Measurements from ENCODE around the gene NKX6-2.
"Not testable (repeated sequence)": the region's sequence is repeated elsewhere in the genome, so short reads cannot be mapped to it uniquely, and the experiment has no call there.

The NKX6-2 gene

DNA sequence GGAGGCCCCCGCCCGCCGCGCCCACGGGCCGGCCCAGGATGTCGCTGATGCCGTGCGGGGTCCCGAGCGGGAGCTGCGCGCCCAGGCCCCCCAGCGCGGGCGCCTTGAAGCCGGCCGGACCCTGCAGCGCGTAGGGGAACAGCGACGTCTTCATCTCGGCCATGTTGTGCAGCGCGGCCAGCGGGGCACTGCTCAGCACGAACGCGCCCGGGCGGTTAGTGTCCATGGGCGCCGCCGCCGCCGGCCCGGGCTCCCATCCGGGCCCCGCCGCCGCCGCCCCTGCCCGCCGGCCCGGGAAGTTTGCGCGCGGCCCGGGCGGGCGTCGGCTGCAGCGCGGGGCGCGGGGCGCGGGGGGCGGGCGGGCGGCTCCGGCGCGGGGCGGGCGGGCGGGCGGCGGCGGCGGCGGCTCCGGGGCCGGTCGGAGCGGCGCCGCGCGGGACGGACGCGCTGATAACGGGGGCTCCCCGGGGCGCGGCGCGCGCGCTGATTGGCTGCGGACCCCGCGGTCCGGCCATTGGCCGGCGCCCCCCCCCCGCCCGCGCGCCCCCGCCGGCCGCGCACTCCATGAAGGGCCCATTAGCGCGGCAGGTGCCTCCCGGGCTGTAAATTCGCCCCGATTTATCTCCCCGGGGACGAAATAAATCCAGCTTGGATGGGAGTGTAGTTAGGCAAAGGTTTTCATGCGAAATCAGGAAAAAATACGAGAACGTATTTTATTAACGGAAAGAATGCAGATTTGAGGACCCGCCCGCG, at the start of gene NKX6-2:
Gene NKX6-2, minus strand, starts transcription at position 425 of the 753 bp plus-strand sequence. Its CDS starts 199 bp downstream, at position 226.
- DNase-seq (ENCODE audit: low read depth in 1 of 2, low spot score in 1 of 2), result no peak

DNA sequence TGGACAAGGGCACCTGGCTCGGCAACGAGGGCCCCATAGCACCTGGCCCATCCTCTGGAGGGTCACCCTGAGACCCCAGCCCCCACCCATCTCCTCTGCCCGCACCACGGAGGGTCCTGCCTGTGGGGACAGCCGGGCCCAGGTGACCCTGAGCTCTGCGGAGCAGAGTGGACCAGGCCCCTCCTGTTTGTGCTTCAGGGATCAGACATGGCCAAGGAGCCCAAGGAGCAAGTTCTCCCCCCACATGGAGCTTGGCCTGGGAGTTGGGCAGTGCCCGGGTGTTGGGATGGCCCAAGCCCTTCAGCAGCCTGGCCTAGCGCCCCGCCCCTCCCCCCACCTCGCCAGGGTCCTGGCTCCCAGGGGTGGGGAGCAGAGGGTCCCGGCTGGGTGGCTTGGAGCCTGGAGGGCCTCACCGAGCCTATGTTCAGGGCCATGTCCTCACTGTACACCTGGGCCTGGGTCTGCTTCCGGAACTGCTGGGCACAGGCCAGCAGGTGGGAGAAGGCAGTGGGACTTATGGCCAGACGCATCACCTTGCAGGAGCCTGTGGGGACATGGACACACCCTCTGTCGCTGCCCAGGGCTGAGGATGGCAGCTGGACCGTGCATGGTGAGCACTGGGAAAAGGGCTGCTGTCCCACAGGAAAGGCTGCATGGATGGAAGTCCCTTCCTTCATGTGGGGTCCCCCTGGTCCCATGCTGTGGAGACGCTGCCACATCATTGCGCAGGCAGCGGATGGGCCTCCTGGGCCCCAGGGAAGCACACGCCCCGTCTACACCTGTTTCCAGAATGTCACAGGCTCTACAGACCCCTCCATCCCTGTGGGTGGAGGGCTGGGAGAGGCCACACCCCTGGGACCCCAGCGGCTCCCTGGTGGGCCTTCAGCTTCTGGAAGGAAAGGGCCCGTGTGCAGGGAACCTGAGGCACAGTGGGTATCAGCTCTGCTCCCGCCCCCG, 49.2 kb upstream of the NKX6-2 start:
- no peak for DNase-seq (ENCODE audit: low read depth in 1 of 2, low spot score in 1 of 2)

GRCh38 chr10:132834311-132834761, 48.4 kb upstream of the NKX6-2 start:
- no peak for DNase-seq (ENCODE audit: low read depth in 1 of 2, low spot score in 1 of 2)

GRCh38 chr10:132833421-132834111, 47.6 kb upstream of the NKX6-2 start:
- no peak for DNase-seq (ENCODE audit: low read depth in 1 of 2, low spot score in 1 of 2)

GRCh38 chr10:132832186-132832969, 46.4 kb upstream of the NKX6-2 start:
- DNase-seq (ENCODE audit: low read depth in 1 of 2, low spot score in 1 of 2), result no peak

DNA sequence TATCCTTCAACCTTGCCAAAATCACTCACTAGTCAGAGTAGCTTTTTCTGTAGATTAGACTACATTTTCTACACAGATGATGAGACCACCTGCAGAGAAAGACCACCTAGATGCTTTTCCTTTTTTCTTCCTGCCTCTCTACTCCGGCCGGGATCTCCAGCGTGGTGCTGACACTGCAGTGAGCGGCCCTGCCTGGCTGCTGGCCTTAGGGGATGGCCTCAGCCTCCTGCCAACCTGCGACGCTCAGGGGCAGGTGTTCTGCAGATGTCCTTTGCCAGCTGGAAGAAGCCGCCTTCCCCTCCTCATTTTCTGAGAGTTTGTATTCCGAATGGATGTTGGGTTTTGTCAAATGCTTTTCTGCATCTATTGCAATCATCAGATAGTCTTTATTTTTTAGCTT, 43.5 kb upstream of the NKX6-2 start:
- no peak for DNase-seq (ENCODE audit: low read depth in 1 of 2, low spot score in 1 of 2)

DNA sequence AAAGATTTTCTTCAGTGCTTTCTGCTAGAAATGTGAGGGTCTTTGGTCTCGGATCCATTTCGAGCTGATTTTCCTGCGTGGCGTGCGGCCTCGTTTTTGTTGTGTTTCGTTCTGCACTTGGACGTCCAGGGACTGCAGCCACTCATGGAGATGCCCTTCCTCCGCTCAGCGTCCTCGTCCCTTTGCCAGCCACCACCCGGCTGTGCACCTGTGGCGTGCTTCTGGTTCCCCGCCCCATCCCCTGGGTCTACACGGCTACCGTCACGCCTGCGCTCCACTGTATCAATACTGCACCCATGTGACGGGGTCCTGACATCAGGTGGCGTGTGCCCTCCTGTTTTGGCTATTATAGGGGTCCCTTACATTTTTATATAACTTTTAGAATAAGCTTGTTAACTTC, 42.7 kb upstream of the NKX6-2 start:
- no peak for DNase-seq (ENCODE audit: low read depth in 1 of 2, low spot score in 1 of 2)

GRCh38 chr10:132827861-132828539, 42.1 kb upstream of the NKX6-2 start:
- DNase-seq (ENCODE audit: low read depth in 1 of 2, low spot score in 1 of 2), result no peak

GRCh38 chr10:132827423-132827789, 41.5 kb upstream of the NKX6-2 start:
- no peak for DNase-seq (ENCODE audit: low read depth in 1 of 2, low spot score in 1 of 2)

GRCh38 chr10:132826524-132827422, 40.8 kb upstream of the NKX6-2 start:
- DNase-seq (ENCODE audit: low read depth in 1 of 2, low spot score in 1 of 2), result no peak

DNA sequence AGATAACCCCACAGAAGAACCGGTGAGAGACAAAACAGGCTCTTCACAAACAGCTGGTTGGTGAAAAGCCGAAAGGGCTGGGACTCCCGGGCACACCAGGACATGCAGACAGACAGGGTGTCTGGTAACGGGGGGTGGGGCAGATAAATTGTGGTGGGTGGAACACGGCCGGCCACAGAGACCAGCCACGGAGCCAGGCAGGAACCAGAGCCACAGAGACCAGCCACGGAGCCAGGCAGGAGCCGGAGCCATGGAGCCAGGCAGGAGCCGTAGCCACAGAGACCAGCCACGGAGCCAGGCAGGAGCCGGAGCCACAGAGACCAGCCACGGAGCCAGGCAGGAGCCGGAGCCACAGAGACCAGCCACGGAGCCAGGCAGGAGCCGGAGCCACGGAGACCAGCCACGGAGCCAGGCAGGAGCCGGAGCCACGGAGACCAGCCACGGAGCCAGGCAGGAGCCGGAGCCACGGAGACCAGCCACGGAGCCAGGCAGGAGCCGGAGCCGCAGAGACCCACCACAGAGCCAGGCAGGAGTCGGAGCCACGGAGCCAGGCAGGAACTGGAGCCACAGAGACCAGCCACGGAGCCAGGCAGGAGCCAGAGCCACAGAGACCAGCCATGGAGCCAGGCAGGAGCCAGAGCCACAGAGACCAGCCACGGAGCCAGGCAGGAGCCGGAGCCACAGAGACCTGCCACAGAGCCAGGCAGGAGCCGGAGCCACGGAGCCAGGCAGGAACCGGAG, 40.0 kb upstream of the NKX6-2 start:
- not testable (repeated sequence) for DNase-seq (ENCODE audit: low read depth in 1 of 2, low spot score in 1 of 2)

- DNase-seq (ENCODE audit: low read depth in 1 of 2, low spot score in 1 of 2), result no peak
These were observed 34.1 kb upstream of the NKX6-2 start for GRCh38 chr10:132820056-132820455.

DNA sequence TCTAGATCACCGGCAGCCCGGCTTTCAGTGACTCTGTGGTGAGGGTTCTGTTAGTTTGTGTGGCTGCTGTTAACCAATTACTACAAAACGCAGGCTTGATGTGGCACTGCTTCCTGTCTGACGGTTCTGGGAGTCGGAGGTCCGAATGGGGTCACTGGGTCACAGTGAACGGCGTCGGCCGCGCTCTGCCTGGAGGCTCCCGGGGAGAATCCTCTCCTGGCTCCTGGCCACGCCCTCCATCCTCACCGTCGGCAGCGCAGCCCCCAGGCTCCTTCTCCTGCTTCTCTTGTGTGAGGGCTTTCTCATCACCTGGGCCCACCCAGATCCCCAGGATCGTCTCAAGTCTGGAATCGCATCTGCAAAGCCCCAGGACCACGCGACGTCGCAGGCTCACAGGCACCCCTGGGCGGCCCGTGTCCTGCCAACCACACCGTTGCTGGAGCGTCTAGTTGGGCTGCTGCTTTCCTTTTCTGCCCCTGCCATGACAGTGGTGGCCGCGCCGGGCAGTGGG, 31.8 kb upstream of the NKX6-2 start:
- DNase-seq (ENCODE audit: low read depth in 1 of 2, low spot score in 1 of 2), result no peak

DNA sequence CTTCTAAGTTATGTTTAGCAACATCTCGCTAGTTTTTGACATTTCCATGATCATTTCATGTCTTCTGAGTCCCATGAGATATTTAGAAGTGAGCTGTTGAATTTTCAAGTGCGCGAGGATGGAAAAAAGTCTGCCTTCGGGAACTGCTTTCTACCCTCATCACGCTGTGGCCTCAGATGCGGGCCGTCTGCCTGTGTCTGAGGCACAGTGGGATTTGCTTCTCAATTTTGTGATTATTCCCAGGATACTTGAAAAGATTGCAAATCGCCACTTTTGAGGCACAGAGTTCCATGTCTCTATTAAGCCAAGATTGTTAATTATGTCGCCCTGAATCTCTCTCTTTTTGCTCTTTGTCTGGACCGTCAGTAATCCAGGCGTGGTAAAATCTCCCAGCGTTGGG, 30.8 kb upstream of the NKX6-2 start:
- DNase-seq (ENCODE audit: low read depth in 1 of 2, low spot score in 1 of 2), result no peak

- no peak for DNase-seq (ENCODE audit: low read depth in 1 of 2, low spot score in 1 of 2)
These were observed 29.4 kb upstream of the NKX6-2 start for GRCh38 chr10:132815168-132815857.

- DNase-seq (ENCODE audit: low read depth in 1 of 2, low spot score in 1 of 2), result no peak
These were observed 28.5 kb upstream of the NKX6-2 start for GRCh38 chr10:132814469-132814856.

DNA sequence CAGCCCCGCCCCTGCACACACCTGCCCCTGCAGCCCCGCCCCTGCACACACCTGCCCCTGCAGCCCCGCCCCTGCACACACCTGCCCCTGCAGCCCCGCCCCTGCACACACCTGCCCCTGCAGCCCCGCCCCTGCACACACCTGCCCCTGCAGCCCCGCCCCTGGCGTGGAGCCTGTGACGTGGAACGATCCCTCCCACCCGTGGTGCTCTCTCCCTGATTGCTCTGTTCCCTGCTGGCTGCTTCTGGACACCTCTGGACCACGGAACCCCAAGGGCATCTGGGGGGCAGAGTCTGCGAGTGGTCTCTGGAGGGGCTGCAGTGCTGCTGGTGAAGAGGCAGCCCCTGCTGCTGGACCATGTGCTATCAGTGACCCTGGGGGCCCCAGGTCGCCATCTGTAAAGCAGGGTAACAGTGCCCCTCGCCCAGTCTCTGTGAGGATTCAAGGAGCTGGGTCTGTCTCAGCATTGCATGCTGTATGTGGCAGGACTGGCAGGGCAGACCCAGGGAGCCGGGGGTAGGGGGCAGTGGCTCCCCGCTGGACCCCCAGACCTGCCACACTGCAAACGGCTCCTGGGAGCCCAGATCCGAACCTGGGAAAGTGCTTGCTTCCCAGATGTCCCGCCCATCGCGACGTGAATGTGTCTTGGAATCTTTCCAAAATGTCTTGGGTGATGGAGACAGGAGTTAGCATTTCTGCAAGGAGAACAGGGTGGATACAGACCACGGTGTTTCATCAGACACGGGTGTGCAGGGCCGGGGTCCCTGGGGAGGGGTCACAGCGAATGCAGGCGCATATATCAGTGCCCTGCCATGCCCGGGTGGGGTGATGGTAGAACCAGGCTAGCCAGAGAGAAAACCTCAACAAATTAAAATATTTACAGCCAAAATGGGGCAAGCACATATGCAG, 27.9 kb upstream of the NKX6-2 start:
- no peak for DNase-seq (ENCODE audit: low read depth in 1 of 2, low spot score in 1 of 2)

Data from activated CD4-positive, alpha-beta T cell treated with anti-CD3 and anti-CD28 coated beads, Interleukin-2, amount 50 U/mL, for 24 hours (primary cell).